Measurements from ENCODE around the gene CSTA. TPM values are rescaled to one million over a fixed set of nuclear protein-coding genes. Genes with fewer than 3 reads are reported as not detected.

The CSTA gene
- total and polyA plus RNA-seq, 3 donors from 2014 or later, result 1.2 to 2.8 TPM; not detected in 1

DNA sequence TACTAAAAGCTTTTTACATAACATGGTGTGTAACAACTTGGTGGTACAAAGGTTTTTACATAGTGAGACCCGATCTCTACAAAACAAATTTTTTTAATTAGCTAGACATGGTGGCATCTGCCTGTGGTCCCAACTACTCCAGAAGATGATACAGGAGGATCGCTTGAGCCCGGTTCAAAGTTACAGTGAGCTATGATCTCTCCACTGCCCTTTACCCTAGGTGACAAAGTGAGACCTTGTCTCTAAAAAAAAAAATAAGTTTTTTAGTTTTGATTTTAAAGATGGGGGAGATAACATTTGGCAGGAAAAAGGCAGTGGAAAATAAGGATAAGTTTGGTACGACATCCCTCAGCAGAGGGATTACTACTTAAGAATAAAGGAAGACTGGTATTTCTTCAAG lies 64.8 kb downstream of the CSTA start:
- H3K4me1 ChIP-seq, result peaks cover 7% of the 10 kb centered on the region
- TF ChIP-seq POLR2A (IDR thresholded peaks at IDR 0.05), result no peak
- TF ChIP-seq, protein P1, sequence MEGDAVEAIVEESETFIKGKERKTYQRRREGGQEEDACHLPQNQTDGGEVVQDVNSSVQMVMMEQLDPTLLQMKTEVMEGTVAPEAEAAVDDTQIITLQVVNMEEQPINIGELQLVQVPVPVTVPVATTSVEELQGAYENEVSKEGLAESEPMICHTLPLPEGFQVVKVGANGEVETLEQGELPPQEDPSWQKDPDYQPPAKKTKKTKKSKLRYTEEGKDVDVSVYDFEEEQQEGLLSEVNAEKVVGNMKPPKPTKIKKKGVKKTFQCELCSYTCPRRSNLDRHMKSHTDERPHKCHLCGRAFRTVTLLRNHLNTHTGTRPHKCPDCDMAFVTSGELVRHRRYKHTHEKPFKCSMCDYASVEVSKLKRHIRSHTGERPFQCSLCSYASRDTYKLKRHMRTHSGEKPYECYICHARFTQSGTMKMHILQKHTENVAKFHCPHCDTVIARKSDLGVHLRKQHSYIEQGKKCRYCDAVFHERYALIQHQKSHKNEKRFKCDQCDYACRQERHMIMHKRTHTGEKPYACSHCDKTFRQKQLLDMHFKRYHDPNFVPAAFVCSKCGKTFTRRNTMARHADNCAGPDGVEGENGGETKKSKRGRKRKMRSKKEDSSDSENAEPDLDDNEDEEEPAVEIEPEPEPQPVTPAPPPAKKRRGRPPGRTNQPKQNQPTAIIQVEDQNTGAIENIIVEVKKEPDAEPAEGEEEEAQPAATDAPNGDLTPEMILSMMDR (IDR thresholded peaks at IDR 0.05), result no peak
- H3K27me3 ChIP-seq, result no peaks in the 10 kb centered on the region
- no peaks in the 10 kb centered on the region for H3K36me3 ChIP-seq (ENCODE audit: low read depth, missing control alignments)
- WGBS, 2 donors, result 77 to 80% methylated on average over 4 of the region's 4 CpGs
- DNase-seq, result no peak
- peak overlapping the region in 1 of 2 donors; percentile 14 for H3K27ac ChIP-seq
- H3K9me3 ChIP-seq, result no peaks in the 10 kb centered on the region
- no peak overlapping the region for H3K4me3 ChIP-seq
- intact Hi-C loops (cut with DNase I; ENCODE audit: low total_unique reads), result no loop called here

DNA sequence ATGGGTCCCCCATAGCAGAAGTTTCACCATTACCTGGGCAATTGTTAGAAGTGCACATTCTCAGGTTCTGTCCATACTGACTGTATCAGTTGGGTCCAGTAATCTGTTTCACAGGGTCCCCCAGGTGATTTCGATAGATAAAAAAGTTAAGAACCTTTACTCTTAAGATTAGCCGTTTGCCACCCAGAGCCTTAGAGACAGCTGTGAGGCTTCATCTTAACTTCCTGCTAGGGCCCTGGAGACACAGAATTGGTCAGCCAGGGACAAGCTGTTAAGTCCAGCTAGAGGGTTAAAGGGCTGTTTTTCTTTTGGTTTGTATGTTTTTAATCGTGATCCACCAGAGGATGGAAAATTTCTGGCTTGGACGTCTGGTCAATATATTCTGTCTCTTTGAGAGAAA lies 65.6 kb downstream of the CSTA start:
- Histone ChIP-seq H3K36me3 (ENCODE audit: low read depth, missing control alignments) (no peaks in the 10 kb centered on the region), H3K9me3 (no peaks in the 10 kb centered on the region), H3K27me3 (no peaks in the 10 kb centered on the region), H3K27ac (peak overlapping the region in 1 of 2 donors; percentile 14), H3K4me3 (no peak overlapping the region), H3K4me1 (peaks cover 7% of the 10 kb centered on the region)
- WGBS, 2 donors, result 56% methylated on average over 4 of the region's 4 CpGs
- TF ChIP-seq, protein P1 (IDR thresholded peaks at IDR 0.05), result no peak
- TF ChIP-seq POLR2A (IDR thresholded peaks at IDR 0.05), result no peak
- DNase-seq, result no peak
- intact Hi-C loops (cut with DNase I; ENCODE audit: low total_unique reads), result no loop called here

Other genes starting within 250 kb of the CSTA start
- gene CASR, start 141.6 kb upstream of the CSTA start, total RNA-seq, result 1 to 10 TPM; 1.2 to 1.4 TPM
- 0.30 TPM for gene CASR, start 141.6 kb upstream of the CSTA start, polyA plus RNA-seq (ENCODE audit: insufficient read depth, low read depth, low replicate concordance)
- gene MIX23, start 58.0 kb downstream of the CSTA start, total RNA-seq, result 10 to 100 TPM; 19.3 to 19.9 TPM
- 21.0 TPM for gene MIX23, start 58.0 kb downstream of the CSTA start, polyA plus RNA-seq (ENCODE audit: insufficient read depth, low read depth, low replicate concordance)
- gene FAM162A, start 58.9 kb downstream of the CSTA start, total RNA-seq, result 10 to 100 TPM; 16.0 to 17.7 TPM
- 77.7 TPM for gene FAM162A, start 58.9 kb downstream of the CSTA start, polyA plus RNA-seq (ENCODE audit: insufficient read depth, low read depth, low replicate concordance)
- 1 to 10 TPM; 7.1 to 8.9 TPM for gene WDR5B, start 90.8 kb downstream of the CSTA start, total RNA-seq
- 5.1 TPM for gene WDR5B, start 90.8 kb downstream of the CSTA start, polyA plus RNA-seq (ENCODE audit: insufficient read depth, low read depth, low replicate concordance)
- 10 to 100 TPM; 48.1 to 64.0 TPM for gene KPNA1, start 189.7 kb downstream of the CSTA start, total RNA-seq
- 88.2 TPM for gene KPNA1, start 189.7 kb downstream of the CSTA start, polyA plus RNA-seq (ENCODE audit: insufficient read depth, low read depth, low replicate concordance)
- 10 to 100 TPM; 12.8 to 13.8 TPM for gene PARP9, start 239.1 kb downstream of the CSTA start, total RNA-seq
- gene PARP9, start 239.1 kb downstream of the CSTA start, polyA plus RNA-seq (ENCODE audit: insufficient read depth, low read depth, low replicate concordance), result 14.7 TPM
- 1 to 10 TPM; 8.3 to 8.7 TPM for gene DTX3L, start 239.1 kb downstream of the CSTA start, total RNA-seq
- 8.5 TPM for gene DTX3L, start 239.1 kb downstream of the CSTA start, polyA plus RNA-seq (ENCODE audit: insufficient read depth, low read depth, low replicate concordance)

Data from testis (tissue), 3 donors.